ENCODE results near the gene STAU1.
"Not testable (repeated sequence)": the region's sequence is repeated elsewhere in the genome, so short reads cannot be mapped to it uniquely, and the experiment has no call there.

Gene STAU1

GRCh38 chr20:49161428-49162152 lies 26.5 kb downstream of the STAU1 start:
- DNase-seq, result no peak

DNA sequence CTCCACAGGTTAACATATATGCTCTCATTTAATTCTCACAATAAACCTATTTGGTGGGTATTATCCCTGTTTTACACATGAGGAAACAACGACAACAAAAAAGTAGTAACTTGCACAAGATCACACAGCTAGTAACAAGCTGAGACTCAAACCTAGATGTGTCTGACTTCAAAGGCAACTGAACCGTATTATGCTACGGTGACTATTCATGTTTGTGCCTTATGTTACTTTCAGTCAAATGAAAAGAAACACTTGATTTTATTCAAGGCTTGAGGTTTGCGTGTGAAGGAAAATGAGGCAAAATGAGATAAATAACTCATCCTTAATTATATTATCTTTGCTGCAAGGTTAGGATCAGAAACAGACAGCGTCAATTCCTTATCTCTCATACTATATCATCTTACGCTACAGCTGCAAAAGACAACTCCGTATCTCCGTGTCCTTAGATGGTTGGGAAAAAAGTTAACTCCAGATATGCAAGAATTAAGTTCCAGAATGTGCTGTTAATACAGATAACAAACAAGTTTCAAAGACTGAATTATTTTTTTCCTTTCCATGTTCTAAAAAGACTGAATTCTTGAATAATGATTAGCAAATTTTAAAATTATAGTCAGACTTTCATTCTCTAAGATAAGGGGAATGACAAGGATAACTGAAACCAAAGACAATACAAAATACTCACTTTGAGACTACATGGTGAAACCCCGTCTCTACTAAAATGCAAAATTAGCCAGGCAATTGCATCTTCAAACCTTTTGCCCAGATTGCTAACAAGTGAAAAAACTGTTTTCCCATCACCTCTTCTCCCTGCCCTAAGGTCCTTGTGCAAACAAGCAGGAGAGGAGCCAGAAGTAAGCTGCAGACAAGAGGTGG lies 27.8 kb downstream of the STAU1 start:
- no peak for DNase-seq

DNA sequence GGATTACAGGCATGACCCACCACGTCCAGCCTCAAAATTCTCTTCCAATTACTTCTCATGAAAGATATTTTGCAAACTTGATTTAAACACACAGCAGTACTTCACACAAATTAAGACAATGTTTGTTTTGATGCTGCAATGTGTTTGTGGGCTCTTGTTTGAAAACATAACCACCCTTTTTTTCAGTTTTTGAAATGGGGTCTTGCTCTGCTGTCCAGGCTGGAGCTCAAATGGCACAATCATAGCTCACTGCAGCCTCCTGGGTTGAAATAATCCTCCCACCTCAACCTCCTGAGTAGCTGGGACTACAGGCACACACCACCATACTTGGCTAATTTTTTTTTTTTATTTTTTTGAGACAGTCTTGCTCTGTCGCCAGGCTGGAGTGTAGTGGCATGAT lies 31.0 kb downstream of the STAU1 start:
- DNase-seq, result no peak

- DNase-seq, result no peak
These were observed 31.7 kb downstream of the STAU1 start for GRCh38 chr20:49156481-49156880.

GRCh38 chr20:49151436-49151835 lies 36.7 kb downstream of the STAU1 start:
- no peak for DNase-seq

DNA sequence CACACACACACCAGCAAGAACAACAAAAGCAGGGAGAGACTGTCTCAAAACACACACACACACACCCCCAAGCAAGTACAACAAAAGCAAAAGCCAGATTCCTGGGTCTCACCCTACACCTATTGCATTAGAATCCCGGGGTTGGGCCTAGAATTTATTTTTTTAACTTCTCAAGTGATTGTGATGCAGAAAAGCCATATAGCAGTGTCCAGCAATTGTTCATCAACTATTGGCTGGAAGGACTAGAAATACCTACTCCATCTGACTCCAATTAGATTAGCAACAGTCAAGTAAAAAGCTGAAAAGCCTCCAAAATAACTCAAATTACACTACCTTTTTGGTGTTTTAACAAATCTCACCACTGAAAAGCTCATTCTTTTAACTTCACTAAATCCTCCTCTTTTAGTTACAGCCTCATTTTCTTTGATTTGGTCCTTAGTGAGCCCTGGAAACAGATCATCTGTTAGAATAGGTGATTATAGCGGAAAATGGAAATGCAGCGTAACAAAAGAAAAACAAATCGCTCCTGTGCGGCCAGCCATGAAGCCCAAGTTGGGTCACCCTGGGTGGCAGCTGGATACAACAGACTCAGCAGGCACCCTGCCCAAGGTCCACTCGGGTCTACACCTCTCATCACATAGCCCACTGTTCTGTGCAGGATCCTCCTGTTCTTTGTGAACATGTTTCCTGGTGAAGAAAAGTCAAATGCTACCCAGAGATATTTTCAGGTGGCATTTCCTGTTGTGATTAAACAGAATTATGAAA lies 38.7 kb downstream of the STAU1 start:
- DNase-seq, result no peak

DNA sequence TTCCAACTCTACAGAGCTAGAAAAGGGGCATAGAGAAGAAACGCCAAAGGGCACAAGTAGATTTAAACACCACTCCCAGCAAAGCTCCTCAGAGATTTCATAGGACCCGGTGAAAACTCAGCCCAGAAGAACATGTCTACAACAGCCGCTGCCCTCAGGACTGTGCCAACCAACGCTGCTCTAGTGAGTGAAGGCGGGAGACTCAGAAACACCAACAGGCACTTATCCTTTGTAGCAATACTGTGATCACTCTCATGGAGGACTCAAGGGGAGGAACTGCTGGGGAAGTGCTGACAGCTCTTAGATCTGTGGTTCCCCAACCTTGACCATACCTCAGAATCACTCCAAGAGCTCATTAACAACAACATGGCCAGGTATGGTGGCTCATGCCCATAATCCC lies 39.5 kb downstream of the STAU1 start:
- no peak for DNase-seq

GRCh38 chr20:49147296-49147695 lies 40.8 kb downstream of the STAU1 start:
- no peak for DNase-seq

- no peak for DNase-seq
These were observed 41.5 kb downstream of the STAU1 start for GRCh38 chr20:49146442-49147225.

- no peak for DNase-seq
These were observed 47.3 kb downstream of the STAU1 start for GRCh38 chr20:49140834-49141233.

DNA sequence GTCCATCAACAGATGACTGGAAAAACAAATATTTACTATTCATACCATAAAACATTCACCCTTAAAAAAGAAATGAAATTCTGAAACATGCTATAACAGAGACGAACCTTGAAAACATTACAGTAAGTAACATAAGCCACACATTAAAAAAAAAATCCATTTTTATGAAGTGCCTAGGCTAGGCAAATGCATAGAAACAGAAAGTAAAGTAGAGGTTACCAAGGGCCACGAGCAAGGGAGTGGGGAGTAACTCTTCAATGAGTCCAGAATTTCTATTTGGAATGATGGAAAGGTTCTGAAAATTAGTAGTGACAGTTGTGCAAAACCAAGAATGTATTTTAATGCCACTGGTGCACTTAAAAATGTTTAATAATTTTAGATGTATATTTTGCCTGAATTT lies 47.7 kb downstream of the STAU1 start:
- DNase-seq, result no peak

- no peak for DNase-seq
These were observed 49.7 kb downstream of the STAU1 start for GRCh38 chr20:49138431-49138830.

GRCh38 chr20:49136817-49137571 lies 51.1 kb downstream of the STAU1 start:
- no peak for DNase-seq

GRCh38 chr20:49134797-49135196 lies 53.3 kb downstream of the STAU1 start:
- DNase-seq, result not testable (repeated sequence)

DNA sequence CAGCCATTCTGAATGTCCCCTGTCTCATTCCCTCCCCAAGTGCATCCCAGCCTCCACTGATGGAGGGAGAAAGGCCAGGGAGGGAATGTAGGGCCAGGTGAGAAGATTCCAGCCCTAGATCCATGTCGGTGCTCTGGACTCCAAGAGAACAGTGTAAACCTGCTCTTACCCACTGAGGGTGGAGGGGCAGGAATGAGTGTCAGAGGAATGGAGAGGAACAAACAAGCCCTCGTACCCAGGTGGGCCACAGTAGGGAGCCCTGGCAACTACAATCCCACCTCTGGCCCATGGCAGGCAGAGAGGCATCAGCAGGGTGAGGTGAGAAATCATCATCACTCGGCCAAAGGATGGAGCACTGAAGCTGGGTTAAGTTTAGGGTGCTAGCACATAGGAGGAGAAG lies 54.6 kb downstream of the STAU1 start:
- no peak for DNase-seq

GRCh38 chr20:49132995-49133478 lies 55.1 kb downstream of the STAU1 start:
- peak in 1 of 2 donors; percentile 75 for DNase-seq

DNA sequence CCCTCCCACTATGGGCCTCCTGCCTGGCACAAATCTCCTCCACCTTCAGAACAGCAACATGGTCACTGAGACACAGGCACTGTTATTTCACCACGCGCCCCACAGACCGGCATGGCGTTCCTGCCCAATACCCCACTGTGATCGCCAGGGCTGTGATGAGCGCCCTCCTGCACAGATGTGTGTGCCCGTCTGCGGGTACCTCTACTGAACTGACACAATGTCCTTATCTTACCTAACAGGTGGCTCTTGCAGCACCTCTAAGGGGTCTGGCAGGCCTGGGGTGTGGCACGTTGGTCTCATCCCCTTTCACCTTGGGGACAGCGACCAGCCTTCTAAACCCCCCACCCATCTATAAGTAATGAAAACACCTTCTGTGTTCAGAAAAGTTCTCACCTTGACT lies 64.2 kb downstream of the STAU1 start:
- DNase-seq, result no peak

DNA sequence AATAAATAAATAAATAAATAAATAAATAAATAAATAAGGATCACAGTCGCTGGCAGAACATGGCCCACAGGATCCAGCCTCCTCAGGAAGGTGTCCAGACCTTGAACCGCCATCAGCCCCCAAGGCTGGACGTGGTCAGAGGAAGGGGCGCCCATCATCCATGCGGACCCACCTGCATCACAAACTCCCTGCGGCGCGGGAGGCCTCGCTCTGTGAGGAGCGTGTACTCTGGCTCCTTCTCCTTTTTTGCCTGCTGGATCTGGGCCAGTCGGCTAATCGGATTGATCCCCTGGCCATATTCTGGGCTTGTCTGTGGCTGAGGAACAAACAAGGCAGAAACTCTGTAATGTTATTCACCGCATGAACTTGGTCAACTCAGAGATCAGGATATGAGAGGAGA lies 65.2 kb downstream of the STAU1 start:
- no peak for DNase-seq

GRCh38 chr20:49119988-49120387 lies 68.1 kb downstream of the STAU1 start:
- no peak for DNase-seq

DNA sequence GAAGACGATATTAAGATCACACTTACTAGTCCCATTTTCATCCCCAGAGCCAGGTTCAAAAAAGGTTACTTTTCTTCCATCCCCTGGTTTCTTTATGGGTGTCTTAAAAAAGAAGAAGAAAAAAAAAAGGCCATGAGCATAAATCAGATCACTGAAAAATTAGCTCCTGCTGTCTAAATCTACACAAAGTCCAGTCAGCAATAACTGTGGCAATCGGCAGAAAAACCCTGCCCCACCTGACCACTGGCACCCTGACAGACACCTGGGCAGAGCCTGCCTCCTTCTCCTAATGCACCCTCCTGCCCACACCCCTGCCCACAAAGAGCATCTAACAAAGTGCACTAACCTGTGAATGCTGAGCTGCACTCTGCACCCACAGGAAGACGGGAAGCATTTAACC lies 69.8 kb downstream of the STAU1 start:
- DNase-seq, result no peak

- DNase-seq, result no peak
These were observed 72.6 kb downstream of the STAU1 start for GRCh38 chr20:49115564-49115963.
